Activated CD4-positive, alpha-beta T cell treated with anti-CD3 and anti-CD28 coated beads for 4 hours (primary cell): ENCODE data around the gene HSD17B3.

ENCODE experiments used
- DNase-seq, 2 donors: peaks; one replicate each; pipeline ENCODE4 v3.0.0-alpha.2; 2020

Gene HSD17B3

GRCh38 chr9:96232164-96232538 is 69.8 kb downstream of the HSD17B3 start:
- no peak for DNase-seq

- no peak for DNase-seq
Measured at GRCh38 chr9:96230002-96230401, 72.0 kb downstream of the HSD17B3 start.

GRCh38 chr9:96222132-96222531 is 79.8 kb downstream of the HSD17B3 start:
- DNase-seq = no peak

- no peak for DNase-seq
Measured at GRCh38 chr9:96219900-96220257, 82.1 kb downstream of the HSD17B3 start.

- peak in 1 of 2 donors; percentile 38 for DNase-seq
Measured at GRCh38 chr9:96219026-96219899, 82.7 kb downstream of the HSD17B3 start.

- DNase-seq = peak; percentile 57 to 70
Measured at GRCh38 chr9:96217754-96218693, 84.0 kb downstream of the HSD17B3 start.

GRCh38 chr9:96217294-96217707 is 84.7 kb downstream of the HSD17B3 start:
- no peak for DNase-seq

GRCh38 chr9:96216583-96216982 is 85.4 kb downstream of the HSD17B3 start:
- no peak for DNase-seq

- no peak for DNase-seq
Measured at GRCh38 chr9:96215841-96216240, 86.1 kb downstream of the HSD17B3 start.

- DNase-seq = no peak
Measured at GRCh38 chr9:96214635-96215034, 87.3 kb downstream of the HSD17B3 start.

- no peak for DNase-seq
Measured at GRCh38 chr9:96209407-96210271, 92.3 kb downstream of the HSD17B3 start.

GRCh38 chr9:96206156-96206751 is 95.7 kb downstream of the HSD17B3 start:
- no peak for DNase-seq

GRCh38 chr9:96204853-96205252 is 97.1 kb downstream of the HSD17B3 start:
- no peak for DNase-seq

GRCh38 chr9:96203867-96204501 is 98.0 kb downstream of the HSD17B3 start:
- no peak for DNase-seq

GRCh38 chr9:96202971-96203780 is 98.8 kb downstream of the HSD17B3 start:
- no peak for DNase-seq

GRCh38 chr9:96201140-96201539 is 100.8 kb downstream of the HSD17B3 start:
- no peak for DNase-seq

GRCh38 chr9:96199006-96199405 is 103.0 kb downstream of the HSD17B3 start:
- no peak for DNase-seq

- no peak for DNase-seq
Measured at GRCh38 chr9:96195541-96195940, 106.4 kb downstream of the HSD17B3 start.

- no peak for DNase-seq
Measured at GRCh38 chr9:96193236-96193755, 108.7 kb downstream of the HSD17B3 start.

- DNase-seq = no peak
Measured at GRCh38 chr9:96192710-96193109, 109.3 kb downstream of the HSD17B3 start.

GRCh38 chr9:96189995-96190394 is 112.0 kb downstream of the HSD17B3 start:
- no peak for DNase-seq
